Activated naive CD8-positive, alpha-beta T cell treated with anti-CD3 and anti-CD28 coated beads for 36 hours (primary cell): ENCODE data around the gene SLIT2. TPM values are rescaled to one million over a fixed set of nuclear protein-coding genes. Genes with fewer than 3 reads are reported as not detected.

Source experiments
- DNase-seq: peaks from one replicate; pipeline ENCODE4 v3.0.0; 2021
- H3K27ac Mint-ChIP-seq: one replicate; pipeline ENCODE4 v1.8.0; 2022; ENCODE audit warnings: mild to moderate bottlenecking, moderate library complexity, mixed read lengths
- H3K27me3 Mint-ChIP-seq: one replicate; pipeline ENCODE4 v1.8.0; 2022; ENCODE audit warnings: mild to moderate bottlenecking, mixed read lengths
- H3K36me3 Mint-ChIP-seq: one replicate; pipeline ENCODE4 v1.8.0; 2021; ENCODE audit warnings: mild to moderate bottlenecking, mixed read lengths
- H3K4me1 Mint-ChIP-seq: one replicate; pipeline ENCODE4 v1.8.0; 2021; ENCODE audit warnings: mixed read lengths
- H3K4me3 Mint-ChIP-seq: one replicate; pipeline ENCODE4 v1.8.0; 2022; ENCODE audit warnings: mild to moderate bottlenecking, moderate library complexity, mixed read lengths
- H3K9me3 Mint-ChIP-seq: one replicate; pipeline ENCODE4 v1.8.0; 2022; ENCODE audit warnings: mixed read lengths
- total RNA-seq, 2 experiments: library from RNA; stranded (reverse); gene quantifications; one replicate each; pipeline ENCODE4 v1.2.3, GENCODE V29; 2021

SLIT2 gene
- total RNA-seq, 2 experiments from 2014 or later: not detected

GRCh38 chr4:20255251-20255586 lies 3.5 kb downstream of the SLIT2 start:
- H3K4me1 Mint-ChIP-seq: peaks cover 4% of the 10 kb centered on the region
- peaks cover 2% of the 10 kb centered on the region for H3K36me3 Mint-ChIP-seq
- H3K9me3 Mint-ChIP-seq: no peaks in the 10 kb centered on the region
- no peak for DNase-seq
- no peak overlapping the region for H3K4me3 Mint-ChIP-seq
- H3K27ac Mint-ChIP-seq: no peak overlapping the region
- H3K27me3 Mint-ChIP-seq: peaks cover 59% of the 10 kb centered on the region

- Mint-ChIP-seq H3K36me3 (peaks cover 2% of the 10 kb centered on the region), H3K27me3 (peaks cover 53% of the 10 kb centered on the region), H3K4me1 (peaks cover 4% of the 10 kb centered on the region), H3K27ac (no peak overlapping the region), H3K4me3 (no peak overlapping the region), H3K9me3 (no peaks in the 10 kb centered on the region)
- no peak for DNase-seq
Observed at GRCh38 chr4:20255823-20256222, 4.1 kb downstream of the SLIT2 start.

- Mint-ChIP-seq H3K27ac (no peak overlapping the region), H3K4me1 (peaks cover 4% of the 10 kb centered on the region), H3K27me3 (peaks cover 47% of the 10 kb centered on the region), H3K4me3 (no peak overlapping the region), H3K36me3 (peaks cover 2% of the 10 kb centered on the region), H3K9me3 (no peaks in the 10 kb centered on the region)
- no peak for DNase-seq
Observed at GRCh38 chr4:20256381-20256881, 4.7 kb downstream of the SLIT2 start.

- Mint-ChIP-seq H3K4me1 (no peaks in the 10 kb centered on the region), H3K27ac (no peak overlapping the region), H3K9me3 (no peaks in the 10 kb centered on the region), H3K36me3 (peaks cover 1% of the 10 kb centered on the region), H3K4me3 (no peak overlapping the region), H3K27me3 (peaks cover 19% of the 10 kb centered on the region)
- no peak for DNase-seq
Observed at GRCh38 chr4:20259707-20260106, 8.0 kb downstream of the SLIT2 start.

- H3K36me3 Mint-ChIP-seq: no peaks in the 10 kb centered on the region
- no peak for DNase-seq
- H3K4me1 Mint-ChIP-seq: no peaks in the 10 kb centered on the region
- no peaks in the 10 kb centered on the region for H3K9me3 Mint-ChIP-seq
- H3K4me3 Mint-ChIP-seq: no peak overlapping the region
- H3K27me3 Mint-ChIP-seq: peaks cover 8% of the 10 kb centered on the region
- no peak overlapping the region for H3K27ac Mint-ChIP-seq
Observed at GRCh38 chr4:20260821-20261220, 9.1 kb downstream of the SLIT2 start.

- no peaks in the 10 kb centered on the region for H3K36me3 Mint-ChIP-seq
- no peaks in the 10 kb centered on the region for H3K9me3 Mint-ChIP-seq
- DNase-seq: no peak
- no peaks in the 10 kb centered on the region for H3K4me1 Mint-ChIP-seq
- peaks cover 3% of the 10 kb centered on the region for H3K27me3 Mint-ChIP-seq
- no peak overlapping the region for H3K4me3 Mint-ChIP-seq
- H3K27ac Mint-ChIP-seq: no peak overlapping the region
Observed at GRCh38 chr4:20262221-20262620, 10.5 kb downstream of the SLIT2 start.

- Mint-ChIP-seq H3K4me1 (no peaks in the 10 kb centered on the region), H3K4me3 (no peak overlapping the region), H3K36me3 (no peaks in the 10 kb centered on the region)
Observed at GRCh38 chr4:20264688-20265087, 13.0 kb downstream of the SLIT2 start.

GRCh38 chr4:20265726-20266125 lies 14.0 kb downstream of the SLIT2 start:
- DNase-seq: no peak
- H3K4me3 Mint-ChIP-seq: no peak overlapping the region
- no peaks in the 10 kb centered on the region for H3K27me3 Mint-ChIP-seq
- H3K27ac Mint-ChIP-seq: no peak overlapping the region
- no peaks in the 10 kb centered on the region for H3K4me1 Mint-ChIP-seq
- H3K9me3 Mint-ChIP-seq: no peaks in the 10 kb centered on the region
- no peaks in the 10 kb centered on the region for H3K36me3 Mint-ChIP-seq

More at GRCh38 chr4:20264688-20265087, 13.0 kb downstream of the SLIT2 start:
- Mint-ChIP-seq H3K27me3 (peaks cover under 1% of the 10 kb centered on the region), H3K27ac (no peak overlapping the region), H3K9me3 (no peaks in the 10 kb centered on the region)
- no peak for DNase-seq

GRCh38 chr4:20266215-20267082 lies 14.7 kb downstream of the SLIT2 start:
- no peak overlapping the region for H3K27ac Mint-ChIP-seq
- no peak overlapping the region for H3K4me3 Mint-ChIP-seq
- H3K27me3 Mint-ChIP-seq: no peaks in the 10 kb centered on the region
- H3K36me3 Mint-ChIP-seq: no peaks in the 10 kb centered on the region
- no peak for DNase-seq
- no peaks in the 10 kb centered on the region for H3K9me3 Mint-ChIP-seq
- no peaks in the 10 kb centered on the region for H3K4me1 Mint-ChIP-seq

- no peak for DNase-seq
- Mint-ChIP-seq H3K27ac (no peak overlapping the region), H3K4me1 (no peaks in the 10 kb centered on the region), H3K9me3 (no peaks in the 10 kb centered on the region), H3K27me3 (no peaks in the 10 kb centered on the region), H3K36me3 (no peaks in the 10 kb centered on the region), H3K4me3 (no peak overlapping the region)
Observed at GRCh38 chr4:20268028-20268427, 16.3 kb downstream of the SLIT2 start.

GRCh38 chr4:20269320-20269719 lies 17.6 kb downstream of the SLIT2 start:
- H3K9me3 Mint-ChIP-seq: no peaks in the 10 kb centered on the region
- H3K4me1 Mint-ChIP-seq: no peaks in the 10 kb centered on the region
- H3K4me3 Mint-ChIP-seq: no peak overlapping the region
- H3K36me3 Mint-ChIP-seq: no peaks in the 10 kb centered on the region
- no peak for DNase-seq
- H3K27ac Mint-ChIP-seq: no peak overlapping the region
- no peaks in the 10 kb centered on the region for H3K27me3 Mint-ChIP-seq

GRCh38 chr4:20271950-20272349 lies 20.2 kb downstream of the SLIT2 start:
- Mint-ChIP-seq H3K27me3 (no peaks in the 10 kb centered on the region), H3K4me1 (no peaks in the 10 kb centered on the region), H3K4me3 (no peak overlapping the region), H3K27ac (no peak overlapping the region), H3K36me3 (no peaks in the 10 kb centered on the region), H3K9me3 (no peaks in the 10 kb centered on the region)
- DNase-seq: no peak

- no peak for DNase-seq
- no peak overlapping the region for H3K27ac Mint-ChIP-seq
- H3K9me3 Mint-ChIP-seq: no peaks in the 10 kb centered on the region
- no peaks in the 10 kb centered on the region for H3K36me3 Mint-ChIP-seq
- H3K4me1 Mint-ChIP-seq: no peaks in the 10 kb centered on the region
- H3K4me3 Mint-ChIP-seq: no peak overlapping the region
- no peaks in the 10 kb centered on the region for H3K27me3 Mint-ChIP-seq
Observed at GRCh38 chr4:20272411-20272872, 20.7 kb downstream of the SLIT2 start.

- Mint-ChIP-seq H3K4me3 (no peak overlapping the region), H3K27ac (no peak overlapping the region), H3K27me3 (no peaks in the 10 kb centered on the region), H3K36me3 (no peaks in the 10 kb centered on the region), H3K9me3 (no peaks in the 10 kb centered on the region), H3K4me1 (no peaks in the 10 kb centered on the region)
- no peak for DNase-seq
Observed at GRCh38 chr4:20273793-20274192, 22.1 kb downstream of the SLIT2 start.

GRCh38 chr4:20276848-20277247 lies 25.1 kb downstream of the SLIT2 start:
- no peaks in the 10 kb centered on the region for H3K36me3 Mint-ChIP-seq
- no peak for DNase-seq
- no peak overlapping the region for H3K4me3 Mint-ChIP-seq
- H3K4me1 Mint-ChIP-seq: no peaks in the 10 kb centered on the region
- H3K9me3 Mint-ChIP-seq: no peaks in the 10 kb centered on the region
- H3K27ac Mint-ChIP-seq: no peak overlapping the region
- H3K27me3 Mint-ChIP-seq: no peaks in the 10 kb centered on the region

- no peaks in the 10 kb centered on the region for H3K4me1 Mint-ChIP-seq
- no peak overlapping the region for H3K4me3 Mint-ChIP-seq
- no peak for DNase-seq
- no peak overlapping the region for H3K27ac Mint-ChIP-seq
- no peaks in the 10 kb centered on the region for H3K9me3 Mint-ChIP-seq
- no peaks in the 10 kb centered on the region for H3K36me3 Mint-ChIP-seq
- no peaks in the 10 kb centered on the region for H3K27me3 Mint-ChIP-seq
Observed at GRCh38 chr4:20278195-20278594, 26.5 kb downstream of the SLIT2 start.
